Stimulated activated CD4-positive, alpha-beta T cell treated with anti-CD3 and anti-CD28 coated beads, Interleukin-1b, Interleukin-23, amount 100 ng/mL, for 24 hours (primary cell): ENCODE measurements around the gene EMC8.

Source experiments
- DNase-seq, 4 experiments: peaks; one replicate each; pipeline ENCODE4 v3.0.0-alpha.2; 2020; ENCODE audit warnings: low read depth in 4 of 4, low spot score in 1 of 4

EMC8 gene

DNA sequence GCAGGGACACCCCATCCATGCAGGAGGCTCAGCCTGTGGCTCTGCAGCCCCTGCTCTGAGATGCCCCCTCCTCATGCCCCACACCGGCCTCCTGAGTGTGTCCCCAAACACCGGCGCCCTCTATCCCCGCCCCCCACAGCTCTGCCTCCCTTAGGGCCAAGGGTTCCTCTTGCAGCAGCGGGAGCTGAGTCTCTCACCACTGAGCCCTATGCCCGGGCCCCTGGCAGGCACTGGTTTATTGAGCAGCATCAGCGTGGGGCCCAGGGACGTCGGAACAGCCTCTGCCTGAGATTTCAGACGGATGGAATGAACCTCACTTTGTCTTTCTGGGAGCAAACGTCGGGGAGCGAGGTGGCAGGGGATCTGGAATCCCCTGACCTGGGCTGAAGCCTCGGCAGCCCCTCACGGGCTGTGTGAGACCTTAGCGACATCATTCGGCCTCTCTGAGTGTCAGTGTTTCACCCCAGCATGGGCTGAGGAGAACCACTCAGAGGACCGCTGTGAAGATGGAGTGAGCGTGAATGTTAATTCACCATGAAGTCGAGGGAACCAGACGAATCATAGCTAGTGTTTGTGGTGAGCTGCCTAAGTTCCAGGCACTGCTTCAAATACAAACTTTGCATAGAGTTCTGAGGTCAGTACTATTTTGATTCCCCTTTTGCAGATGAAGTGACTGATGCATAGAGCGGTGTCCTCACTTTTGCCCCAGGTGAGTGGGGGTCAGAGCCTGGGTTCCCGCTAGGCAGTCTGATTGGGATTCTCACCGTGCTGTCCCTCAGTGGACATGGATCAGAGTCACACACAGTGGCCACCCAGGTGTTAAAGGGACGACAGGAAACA, 43.2 kb downstream of the EMC8 start:
- DNase-seq: no peak

DNA sequence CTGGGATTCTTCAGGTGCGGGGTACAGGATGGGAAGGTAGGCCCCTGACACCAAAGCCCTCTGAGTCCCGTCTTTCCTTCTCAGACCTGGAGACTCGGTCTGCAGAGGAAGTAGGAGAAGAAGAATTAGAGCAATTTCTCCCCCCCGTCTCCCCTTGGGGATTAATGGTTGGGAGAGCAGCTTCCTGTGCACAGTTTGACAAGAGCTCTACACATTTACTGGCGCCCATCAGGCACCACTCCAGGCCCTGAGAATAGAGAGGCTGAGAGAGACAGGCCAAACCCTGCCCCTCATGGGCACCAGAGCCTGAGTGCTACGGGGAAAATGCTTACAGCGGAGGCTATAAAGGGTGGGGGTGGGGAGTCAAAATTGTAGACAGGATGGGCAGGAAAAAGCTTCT, 44.9 kb downstream of the EMC8 start:
- DNase-seq: no peak

DNA sequence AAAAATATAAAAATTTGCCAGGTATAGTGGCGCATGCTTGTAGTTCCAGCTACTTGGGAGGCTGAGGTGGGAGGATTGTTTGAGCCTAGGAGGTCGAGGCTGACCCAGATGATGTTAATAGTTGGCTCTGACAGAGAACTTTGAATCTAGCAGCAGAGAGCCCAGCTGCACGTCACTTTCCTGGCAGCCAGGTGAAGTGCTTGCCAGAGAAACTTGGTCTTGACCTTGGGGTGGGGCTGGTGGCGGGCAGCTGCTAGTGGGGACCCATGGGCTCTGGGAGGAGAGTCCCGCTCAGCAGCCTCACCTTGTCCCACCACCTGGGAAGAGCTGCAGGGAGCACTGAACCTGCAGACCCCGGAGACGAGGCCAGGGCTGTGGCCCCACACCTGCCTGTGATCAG, 45.4 kb downstream of the EMC8 start:
- no peak for DNase-seq

DNA sequence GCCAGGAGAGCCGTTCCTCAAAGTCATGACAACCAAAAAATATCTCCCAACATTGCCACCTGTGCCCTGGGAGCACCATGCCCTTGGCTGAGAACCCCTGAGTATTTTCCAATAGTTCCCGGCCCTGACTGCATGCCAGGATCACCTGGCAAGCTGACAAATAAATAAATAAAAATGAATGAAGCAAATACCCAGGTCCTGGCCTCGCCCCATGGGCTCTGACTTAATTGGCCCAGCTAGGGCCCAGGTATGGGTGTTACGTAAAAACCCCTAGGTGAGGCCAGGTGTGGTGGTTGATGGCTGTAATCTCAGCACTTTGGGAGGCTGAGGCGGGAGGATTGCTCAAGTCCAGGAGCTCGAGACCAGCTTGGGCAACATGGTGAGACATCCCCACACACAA, 45.8 kb downstream of the EMC8 start:
- no peak for DNase-seq

DNA sequence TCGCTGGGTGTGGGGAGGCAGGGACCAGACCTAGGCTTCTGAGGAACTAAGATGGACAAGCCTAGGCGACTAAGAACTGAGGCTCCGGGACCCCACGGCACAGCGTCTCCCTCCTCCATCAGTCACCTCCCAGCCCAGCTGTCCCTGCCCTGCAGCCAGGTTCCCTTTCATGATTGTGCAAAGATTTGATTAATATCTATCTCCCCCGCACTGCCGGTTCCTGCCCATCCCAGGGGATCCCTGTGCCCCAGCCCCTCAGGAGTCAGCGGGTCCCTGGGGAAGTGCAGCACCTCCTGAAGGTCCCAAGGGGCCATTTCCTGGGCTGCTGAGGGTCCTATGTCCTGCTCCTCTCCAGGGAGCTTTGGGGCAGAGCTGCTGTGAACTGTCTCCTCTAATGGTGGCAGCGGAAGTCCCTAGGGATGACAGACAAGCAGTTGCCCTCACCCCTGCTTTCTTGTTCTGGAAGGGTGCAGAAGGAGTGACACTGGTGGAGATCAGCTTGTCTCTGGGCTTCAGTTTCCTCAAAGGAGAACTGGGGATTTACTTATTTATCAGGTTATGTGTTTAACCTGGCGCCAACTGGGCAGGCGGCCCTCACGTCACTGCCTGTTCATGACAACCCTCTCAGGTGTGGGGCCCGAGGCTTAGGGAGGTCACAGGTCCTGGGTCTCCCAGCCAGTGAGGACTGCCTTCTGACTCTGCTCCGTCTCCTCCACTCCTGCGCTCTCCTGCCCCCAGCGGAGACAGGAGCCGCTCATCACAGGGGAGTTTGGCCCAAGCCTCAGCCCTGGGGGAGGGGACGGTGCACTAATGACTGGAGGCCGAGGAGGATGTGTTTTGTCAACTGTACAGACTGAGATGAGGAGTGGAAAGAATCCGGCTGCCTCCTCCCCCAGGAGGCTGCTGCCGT, 46.6 kb downstream of the EMC8 start:
- no peak for DNase-seq

DNA sequence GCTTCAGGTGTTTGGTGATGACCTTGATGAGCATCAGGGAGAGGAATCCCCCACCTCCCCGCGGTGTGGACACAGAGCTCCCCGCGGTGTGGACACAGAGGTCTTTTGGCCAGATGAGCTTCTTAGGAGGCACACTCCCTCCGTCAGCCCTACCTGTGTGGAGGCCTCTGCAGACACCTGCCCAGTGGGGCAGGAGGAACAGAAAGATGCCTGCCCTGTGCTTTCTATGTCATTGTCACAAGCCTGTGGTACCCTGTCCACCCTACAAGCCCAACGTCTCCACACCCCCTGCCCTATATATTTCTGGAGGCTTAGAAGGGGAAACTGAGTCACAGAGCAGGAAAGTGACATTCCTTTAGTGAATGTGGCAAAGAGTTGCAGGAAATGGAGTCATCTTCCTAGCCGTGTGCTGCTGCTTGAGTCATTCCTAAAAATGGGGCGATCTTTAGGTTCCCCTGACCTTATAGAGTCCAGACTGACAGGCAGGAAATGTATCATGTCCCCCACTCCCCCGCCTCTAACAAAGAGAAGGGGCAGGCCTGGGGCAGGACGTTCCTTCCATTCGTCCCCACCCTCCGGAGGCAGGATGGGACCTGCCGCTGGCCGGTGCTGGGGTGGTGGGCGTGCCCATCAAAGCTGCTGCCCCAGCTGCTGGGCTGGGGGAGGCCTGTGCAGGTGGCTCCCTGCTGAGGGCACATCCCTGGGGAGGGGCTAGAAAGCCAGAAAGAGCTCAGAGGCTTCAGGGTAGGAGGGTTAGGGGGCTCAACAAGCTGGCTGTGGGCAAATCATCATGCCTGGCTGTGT, 47.4 kb downstream of the EMC8 start:
- no peak for DNase-seq

DNA sequence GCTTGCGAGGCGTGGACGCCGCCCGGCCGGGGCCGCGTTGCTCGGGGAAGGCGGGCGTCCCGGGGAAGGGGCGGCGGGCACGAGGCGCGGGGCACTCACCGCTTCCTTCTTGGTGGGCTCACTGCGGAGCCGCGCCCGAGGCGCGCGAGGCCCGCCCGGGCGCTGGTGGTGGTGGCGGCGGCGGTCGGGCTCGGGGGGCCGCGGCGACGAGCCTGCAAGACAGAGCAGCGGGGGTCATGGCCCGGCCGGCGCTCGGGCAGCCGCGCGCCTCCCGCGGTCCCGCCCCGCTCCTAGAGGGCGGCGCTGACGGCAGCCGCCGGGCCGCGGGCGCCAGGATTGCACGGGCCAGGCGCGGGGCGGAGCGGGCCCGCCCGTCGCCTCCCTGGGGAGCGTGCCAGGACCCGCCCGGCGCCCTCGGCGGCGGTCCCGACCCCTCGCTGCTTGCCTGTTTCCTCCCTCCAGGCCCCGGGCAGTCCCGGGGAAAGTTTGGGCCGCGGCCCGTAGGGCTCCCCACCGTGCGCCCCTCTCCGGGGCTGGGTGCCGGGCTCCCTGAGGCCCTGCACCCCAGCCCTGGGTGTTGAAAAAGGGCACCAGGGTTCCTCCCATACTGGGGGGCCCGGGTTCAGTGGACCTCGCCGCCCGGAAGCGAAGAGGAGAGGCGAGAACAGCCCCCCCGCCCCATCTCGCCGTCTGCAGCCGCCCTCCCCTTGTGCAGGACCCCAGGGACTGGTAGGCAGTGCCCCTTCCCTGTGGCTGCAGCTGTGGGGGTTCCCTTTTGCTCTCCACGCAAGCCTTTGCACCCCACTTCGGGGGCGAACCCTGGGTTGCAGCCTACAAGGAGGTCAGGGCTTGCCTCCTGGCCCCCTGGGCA, 48.3 kb downstream of the EMC8 start, which contains the start of gene C16orf74:
Gene C16orf74 (minus strand): TSS at position 270 of the 871 bp plus-strand sequence. CDS start 15,879 bp downstream, outside the sequence.
- DNase-seq: no peak

DNA sequence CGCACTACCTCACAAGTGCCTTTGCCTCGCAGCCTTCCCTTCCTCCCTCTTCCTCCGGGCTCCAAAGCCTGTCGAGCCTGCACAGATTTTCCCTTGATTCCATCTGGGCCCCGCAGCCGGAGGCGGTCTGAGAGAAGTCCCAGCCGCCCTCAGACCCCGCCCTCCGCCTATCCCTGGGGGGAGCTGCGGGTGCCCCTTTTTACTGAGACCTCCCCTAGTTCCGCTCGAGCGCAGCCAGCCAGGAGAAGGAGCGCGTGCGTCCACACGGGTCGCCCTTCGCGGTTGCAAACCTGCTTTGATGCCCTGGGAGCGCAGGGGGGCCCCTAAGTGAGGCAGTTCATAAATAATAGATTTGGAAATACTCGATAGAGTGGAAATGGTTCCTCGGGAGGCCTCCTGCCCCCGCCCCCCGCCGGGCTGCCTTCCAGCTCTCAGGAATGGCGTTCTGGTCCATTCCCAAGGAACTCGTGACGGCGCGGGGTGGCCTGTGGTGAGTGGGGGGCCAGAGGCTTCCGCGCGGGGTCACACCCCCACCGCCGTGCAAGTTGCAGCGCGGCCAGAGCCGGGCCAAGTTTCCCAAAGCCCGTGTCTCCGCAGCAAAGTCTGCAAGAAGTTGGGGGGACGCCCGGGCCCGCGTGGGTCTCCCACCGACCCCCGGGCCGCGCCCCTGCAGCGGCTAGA, 49.1 kb downstream of the EMC8 start:
- no peak for DNase-seq

DNA sequence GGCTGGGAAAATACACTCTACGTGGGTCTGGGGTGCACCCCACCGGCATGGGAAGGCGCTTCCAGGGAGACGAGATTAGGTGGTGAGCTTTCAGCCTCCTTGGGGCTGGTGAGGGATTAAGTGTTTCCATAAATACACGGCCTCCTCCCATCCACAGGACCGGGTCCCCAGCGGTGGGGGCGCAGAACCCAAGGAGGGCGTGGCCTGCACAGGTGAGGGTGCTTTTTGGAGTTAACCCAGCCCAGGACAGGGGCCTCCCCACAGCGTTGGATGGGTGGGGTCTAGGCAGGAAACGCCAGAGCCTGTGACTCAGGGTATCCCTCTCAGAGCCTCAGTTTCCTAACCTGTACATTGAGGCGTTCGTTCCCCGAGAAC, 49.6 kb downstream of the EMC8 start:
- no peak for DNase-seq

DNA sequence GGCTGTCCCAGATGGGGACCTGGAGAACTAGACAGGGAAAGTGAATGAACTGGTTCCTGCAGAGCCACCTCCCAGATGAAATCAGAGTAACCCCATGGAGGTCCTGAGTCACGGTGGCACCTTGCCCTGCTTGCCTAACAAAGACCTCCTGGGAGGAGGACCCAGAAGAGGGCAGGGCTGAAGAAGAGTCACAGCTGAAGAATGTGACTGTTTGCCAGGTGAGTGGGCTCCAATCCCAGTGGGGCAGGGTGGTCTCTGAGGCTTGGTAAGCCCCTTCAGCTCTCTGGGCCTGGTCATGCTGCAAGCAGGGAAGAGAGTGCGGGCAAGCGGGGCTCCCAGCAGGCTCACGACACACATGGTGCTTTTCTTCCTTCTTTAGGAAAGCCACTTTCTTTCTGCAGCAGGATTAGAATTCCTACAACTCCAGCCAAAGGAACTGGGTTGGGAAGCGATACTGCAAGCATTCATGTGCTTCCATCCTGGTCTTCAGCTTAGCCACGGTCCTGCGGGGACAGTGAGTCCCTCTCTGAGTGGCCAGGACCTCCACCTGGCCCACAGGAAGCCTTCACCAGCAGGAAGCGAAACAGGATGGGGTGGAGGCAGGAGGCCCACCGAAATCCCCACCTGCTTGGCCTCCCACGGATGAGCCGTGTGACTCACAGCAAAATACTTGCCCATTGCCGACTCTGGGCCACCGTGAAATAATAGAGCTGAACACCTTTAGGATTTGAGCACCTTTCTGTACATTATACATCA, 52.7 kb downstream of the EMC8 start:
- DNase-seq: no peak

DNA sequence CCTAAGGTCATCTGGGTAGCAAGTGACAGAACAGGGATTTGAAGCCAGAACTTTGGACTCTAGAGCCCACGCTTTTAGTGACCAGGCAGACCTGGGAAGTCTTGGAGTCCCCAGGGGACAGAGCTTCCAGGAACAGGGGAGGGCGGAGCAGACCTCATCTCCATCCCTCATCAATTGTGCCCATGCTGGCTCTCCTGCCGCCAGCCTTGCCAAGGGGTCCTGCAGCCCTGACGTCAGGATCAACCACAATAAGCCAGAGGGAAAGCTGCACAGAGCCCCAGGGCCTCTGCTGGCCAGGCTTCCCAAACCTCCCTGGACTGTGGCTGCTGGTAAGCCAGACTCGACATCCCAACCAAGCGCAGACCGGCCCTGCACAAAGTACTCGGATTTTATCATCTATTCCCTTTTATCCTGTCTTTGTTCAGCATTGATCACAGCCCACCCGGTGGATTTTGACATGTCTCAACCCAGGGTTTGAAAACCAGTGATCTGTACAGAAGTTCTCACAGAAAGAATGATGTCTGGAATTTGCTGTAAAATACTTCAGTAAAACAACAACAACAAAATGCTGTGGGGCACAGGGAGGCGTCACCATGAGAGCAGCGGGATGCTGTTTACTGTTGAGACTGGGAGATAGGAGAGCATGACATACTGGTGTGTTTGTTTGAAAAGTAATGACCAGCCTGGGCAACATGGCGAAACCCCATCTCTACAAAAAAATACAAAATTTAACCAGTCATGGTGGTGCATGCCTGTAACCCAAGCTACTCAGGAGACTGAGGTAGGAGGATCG, 60.2 kb downstream of the EMC8 start:
- DNase-seq: no peak

DNA sequence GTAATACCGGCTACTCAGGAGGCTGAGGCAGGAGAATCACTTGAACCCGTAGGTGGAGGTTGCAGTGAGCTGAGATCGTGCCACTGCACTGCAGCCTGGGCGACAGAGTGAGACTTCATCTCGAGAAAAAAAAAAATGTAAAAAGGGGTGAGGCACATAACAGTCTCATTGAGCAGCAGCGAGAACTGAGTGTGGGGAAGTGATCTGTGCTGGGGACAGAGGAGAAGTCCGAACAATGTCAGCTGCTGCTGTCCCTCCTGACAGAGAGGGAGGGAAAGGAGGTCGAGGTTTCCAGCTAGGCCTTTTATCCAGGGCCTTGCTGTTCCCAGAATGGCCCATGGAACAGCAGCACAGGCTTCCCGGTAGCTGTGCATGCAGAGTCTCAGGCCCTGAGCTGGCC, 62.4 kb downstream of the EMC8 start:
- no peak for DNase-seq

DNA sequence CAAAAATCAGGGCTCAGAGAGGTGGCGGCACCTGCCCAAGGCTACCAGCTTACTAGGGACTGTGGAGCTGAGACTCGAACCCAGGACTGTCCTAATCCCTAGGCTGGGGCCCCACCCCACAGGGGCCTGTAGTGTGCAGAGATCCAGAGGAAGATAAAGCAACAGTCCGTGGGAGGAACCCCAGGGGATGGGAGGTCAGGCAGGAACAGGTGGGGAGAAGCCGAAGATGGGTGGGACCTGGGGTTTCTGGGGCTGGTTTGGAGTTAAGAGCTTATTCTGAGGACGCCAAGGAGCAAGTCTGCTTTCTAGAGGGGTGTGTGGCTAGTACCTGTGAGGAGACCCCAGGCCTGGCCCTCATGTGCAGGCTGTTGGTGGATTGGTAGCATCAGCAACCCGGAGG, 63.4 kb downstream of the EMC8 start:
- DNase-seq: no peak

DNA sequence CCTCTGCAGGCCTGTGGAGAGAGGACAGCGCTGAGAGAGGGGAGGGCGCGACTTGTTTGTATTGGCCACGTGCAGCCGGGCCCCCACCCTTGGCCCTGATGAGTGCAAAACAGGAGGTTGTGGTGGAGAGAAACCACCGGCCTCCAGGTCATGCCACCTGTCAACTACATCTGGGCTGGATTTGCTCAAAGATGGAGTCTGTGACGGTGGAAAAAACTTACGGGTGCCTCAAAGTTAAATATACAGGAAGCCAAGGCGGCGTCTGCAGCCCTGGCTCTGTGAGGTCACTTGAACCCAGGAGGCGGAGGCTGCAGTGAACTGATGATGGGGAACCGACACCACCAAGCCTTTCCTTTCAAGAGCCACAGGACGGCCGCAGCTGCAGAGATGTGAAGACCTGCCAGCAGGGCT, 64.1 kb downstream of the EMC8 start:
- no peak for DNase-seq

DNA sequence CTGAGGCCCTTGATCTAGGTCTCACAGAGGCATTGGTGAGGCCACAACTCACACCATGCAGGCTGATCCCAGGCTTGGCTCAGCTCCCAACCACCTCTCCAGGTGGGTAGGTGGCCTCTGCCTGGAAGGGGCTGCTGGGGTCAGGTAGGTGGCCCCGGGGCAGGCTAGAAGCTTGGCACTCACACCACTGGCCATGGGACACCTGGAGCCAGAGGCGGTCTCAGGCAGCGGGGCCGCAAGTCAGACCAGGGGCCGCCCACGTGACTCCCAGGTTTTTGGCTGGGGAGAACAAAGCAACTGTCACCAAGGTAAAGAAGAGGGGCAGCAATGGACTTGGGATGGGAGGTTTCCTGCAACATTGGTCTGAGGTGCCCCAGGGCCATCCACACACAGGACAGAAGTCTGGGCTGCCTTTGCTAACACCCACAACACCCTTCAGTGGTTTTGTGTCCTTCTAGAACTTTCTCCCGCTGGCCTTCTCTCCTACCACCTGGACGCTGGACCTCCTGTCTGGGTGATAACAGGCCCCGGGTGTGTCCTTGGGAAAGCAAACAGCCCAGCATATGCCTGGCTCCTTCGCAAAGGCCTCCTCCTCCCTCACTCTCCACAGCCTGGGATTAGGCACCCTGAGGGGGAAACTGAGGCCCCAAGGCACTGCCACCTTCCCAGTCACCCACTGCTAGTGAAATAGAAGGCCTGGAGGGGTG, 64.9 kb downstream of the EMC8 start:
- no peak for DNase-seq

DNA sequence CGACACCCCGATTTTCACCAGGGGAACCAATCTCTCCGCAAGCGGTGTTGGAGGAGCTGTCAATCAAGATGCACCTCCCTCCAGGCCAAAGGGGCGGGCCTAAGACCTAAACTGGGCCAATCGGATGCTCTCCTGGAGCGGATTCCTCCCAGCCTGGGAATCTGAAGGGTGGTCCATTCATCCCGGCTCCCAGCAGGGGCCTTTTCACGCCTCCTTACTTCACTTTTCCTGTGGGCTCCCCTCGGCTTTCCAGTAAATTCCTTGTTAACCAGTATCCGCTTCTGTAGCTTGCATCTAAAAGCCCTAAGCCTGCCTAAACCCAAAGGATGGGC, 65.5 kb downstream of the EMC8 start:
- DNase-seq: no peak

DNA sequence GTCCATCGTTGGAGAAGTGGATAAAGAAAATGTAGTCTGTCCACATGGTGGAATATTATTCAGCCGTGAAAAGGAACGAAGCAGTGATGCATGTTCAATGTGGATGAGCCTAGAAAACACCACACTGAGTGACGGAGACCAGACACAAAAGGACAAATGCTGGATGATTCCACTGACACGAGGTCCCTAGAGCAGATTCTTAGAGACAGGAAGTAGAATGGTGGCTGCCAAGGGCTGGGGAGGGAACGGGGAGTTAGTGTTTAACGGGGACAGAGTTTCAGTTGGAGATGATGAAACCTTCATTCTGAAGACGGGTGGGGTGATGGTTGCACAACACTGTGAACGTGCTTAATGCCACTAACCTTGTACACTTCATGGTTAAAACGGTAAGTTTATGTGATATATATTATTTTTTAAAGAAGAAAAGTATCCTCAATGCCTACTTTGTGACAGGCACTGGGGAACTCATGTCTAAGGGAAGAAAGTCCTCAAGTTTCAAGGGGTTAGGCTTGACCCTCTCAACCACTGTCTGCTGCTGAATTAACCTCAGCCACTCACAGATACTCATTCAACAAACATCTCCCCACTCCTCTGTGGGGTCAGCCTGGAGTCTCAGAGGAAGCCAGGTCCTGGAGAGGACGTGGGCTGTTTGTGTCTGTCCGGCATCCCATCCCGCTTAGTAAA, 66.0 kb downstream of the EMC8 start:
- no peak for DNase-seq
